ENCODE measurements around the gene CHMP1A. TPM values are rescaled to one million over a fixed set of nuclear protein-coding genes. Genes with fewer than 3 reads are reported as not detected.
"Not testable (repeated sequence)": the region's sequence is repeated elsewhere in the genome, so short reads cannot be mapped to it uniquely, and the experiment has no call there.

Gene CHMP1A
- total and polyA plus RNA-seq, 2 of the 8 experiments (the other 6 are each of a cell fraction or from before 2014, with no cell fraction given), result 64.4 to 75.8 TPM

DNA sequence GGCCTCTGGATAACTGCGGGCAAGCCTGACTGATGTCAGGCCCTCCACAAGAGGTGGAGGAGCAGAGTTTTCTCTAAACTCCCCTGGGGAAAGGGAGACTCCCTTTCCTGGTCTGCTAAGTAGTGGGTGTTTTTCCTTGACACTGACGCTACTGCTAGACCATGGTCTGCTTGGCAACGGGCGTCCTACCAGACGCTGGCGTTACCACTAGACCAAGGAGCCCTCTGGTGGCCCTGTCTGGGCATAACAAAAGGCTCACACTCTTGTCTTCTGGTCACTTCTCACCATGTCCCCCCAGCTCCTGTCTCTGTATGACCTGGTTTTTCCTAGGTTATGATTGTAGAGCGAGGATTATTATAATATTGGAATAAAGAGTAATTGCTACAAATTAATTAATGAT lies 9.5 kb upstream of the CHMP1A start:
- POLR2A ChIA-PET (ENCODE audit: partially characterized antibody), result interaction anchor here (1.2 kb wide), 1 partner anchor 9 kb away, joined by 5 read pairs; the partner anchor contains the start of genes CHMP1A and SPATA33
- H4K91ac ChIP-seq (replicated peaks; ENCODE audit: insufficient read length, low read length); H3K4me1 ChIP-seq (replicated peaks in 1 of 4; ENCODE audit: control insufficient read depth in 3 of 4, insufficient read depth in 4 of 4, low read length in 3 of 4); H2BK120ac ChIP-seq (replicated peaks; ENCODE audit: low read depth, low read length); H2BK12ac ChIP-seq (ENCODE audit: low read depth, low read length); H3K79me1 ChIP-seq (ENCODE audit: low read depth, low read length); H3K56ac ChIP-seq (replicated peaks; ENCODE audit: insufficient read length, low read depth, low read length); H3K9ac ChIP-seq (replicated peaks in 1 of 4; ENCODE audit: extremely low read depth in 1 of 4, low read depth in 3 of 4, low read length in 3 of 4); H4K20me1 ChIP-seq (replicated peaks in 1 of 2; ENCODE audit: control insufficient read depth in 1 of 2, insufficient read depth in 2 of 2, low read length in 2 of 2); H3K18ac ChIP-seq (ENCODE audit: extremely low read depth, low read length); H2BK20ac ChIP-seq (ENCODE audit: low read length); H2BK15ac ChIP-seq (ENCODE audit: low read length); H3K14ac ChIP-seq (ENCODE audit: insufficient read length); H3K79me2 ChIP-seq (ENCODE audit: control insufficient read depth in 1 of 2, insufficient read depth in 2 of 2, low read length in 2 of 2); H3K36me3 ChIP-seq (ENCODE audit: control insufficient read depth in 2 of 4, insufficient read depth in 4 of 4, low read length in 3 of 4); H2AK5ac ChIP-seq (ENCODE audit: low read depth, low read length); FAIRE-seq; H2AFZ ChIP-seq (ENCODE audit: low read length); H3K27ac ChIP-seq (ENCODE audit: low read depth, low read length); H3K4me3 ChIP-seq (ENCODE audit: extremely low read depth in 1 of 4, insufficient read depth in 2 of 4, low read depth in 3 of 4, low read length in 4 of 4); H2BK5ac ChIP-seq (ENCODE audit: low read depth, low read length); H4K8ac ChIP-seq (ENCODE audit: extremely low read depth, insufficient read depth, low read length); H3K4me2 ChIP-seq (ENCODE audit: insufficient read depth in 1 of 2, low read depth in 2 of 2, low read length in 2 of 2); H3K27me3 ChIP-seq (replicated peaks in 1 of 4; ENCODE audit: control insufficient read depth in 3 of 4, extremely low read depth in 1 of 4, insufficient read depth in 3 of 4, low read length in 3 of 4); H3K23ac ChIP-seq (ENCODE audit: insufficient read length); H4K5ac ChIP-seq (ENCODE audit: insufficient read length, low read depth, low read length); H3K23me2 ChIP-seq (ENCODE audit: low read depth, low read length); H3K4ac ChIP-seq (replicated peaks; ENCODE audit: insufficient read length, low read depth, low read length): not testable (repeated sequence)
- 55% methylated on average over 7 of the region's 7 CpGs; no CpG with 5 or more reads in 1 of the 2 experiments for WGBS, 2 experiments (ENCODE audit: extremely low coverage in 1 of 2, insufficient coverage in 1 of 2, insufficient read length in 1 of 2, insufficient replicate concordance in 2 of 2, low coverage in 1 of 2, low lambda C conversion rate in 2 of 2, missing lambda C conversion rate in 1 of 2)
- CTCF ChIA-PET (ENCODE audit: partially characterized antibody), result interaction anchor here (0.9 to 3.2 kb wide), 13 partner anchors 9 to 193 kb away, joined by 3 to 20 read pairs (median 4); partner anchors contain the start of gene DPEP1
- H3K9me3 ChIP-seq (ENCODE audit: insufficient read depth in 2 of 2, low read depth in 1 of 2, low read length in 1 of 2), result peaks cover 5 to 10% of the 10 kb centered on the region in 2 experiments; a peak in 3 of 4 replicates
- TF ChIP-seq, protein P1, sequence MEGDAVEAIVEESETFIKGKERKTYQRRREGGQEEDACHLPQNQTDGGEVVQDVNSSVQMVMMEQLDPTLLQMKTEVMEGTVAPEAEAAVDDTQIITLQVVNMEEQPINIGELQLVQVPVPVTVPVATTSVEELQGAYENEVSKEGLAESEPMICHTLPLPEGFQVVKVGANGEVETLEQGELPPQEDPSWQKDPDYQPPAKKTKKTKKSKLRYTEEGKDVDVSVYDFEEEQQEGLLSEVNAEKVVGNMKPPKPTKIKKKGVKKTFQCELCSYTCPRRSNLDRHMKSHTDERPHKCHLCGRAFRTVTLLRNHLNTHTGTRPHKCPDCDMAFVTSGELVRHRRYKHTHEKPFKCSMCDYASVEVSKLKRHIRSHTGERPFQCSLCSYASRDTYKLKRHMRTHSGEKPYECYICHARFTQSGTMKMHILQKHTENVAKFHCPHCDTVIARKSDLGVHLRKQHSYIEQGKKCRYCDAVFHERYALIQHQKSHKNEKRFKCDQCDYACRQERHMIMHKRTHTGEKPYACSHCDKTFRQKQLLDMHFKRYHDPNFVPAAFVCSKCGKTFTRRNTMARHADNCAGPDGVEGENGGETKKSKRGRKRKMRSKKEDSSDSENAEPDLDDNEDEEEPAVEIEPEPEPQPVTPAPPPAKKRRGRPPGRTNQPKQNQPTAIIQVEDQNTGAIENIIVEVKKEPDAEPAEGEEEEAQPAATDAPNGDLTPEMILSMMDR (IDR thresholded peaks at IDR 0.05; ENCODE audit: control extremely low read depth in 1 of 3, insufficient read depth in 1 of 3, low read depth in 1 of 3, low read length in 3 of 3), result peak; percentile 52 to 60 (median 55)
- peak; percentile 61 for TF ChIP-seq RAD21 (IDR thresholded peaks at IDR 0.05 in 1 of 2, conservative IDR thresholded peaks at IDR 0.05 in 1 of 2; ENCODE audit: low read depth in 2 of 2, low read length in 2 of 2)
- DNase-seq (ENCODE audit: low read depth in 1 of 2, low spot score in 2 of 2), result peak in 1 of 2 experiments; percentile 70

Measured in H1 (cell line).